ENCODE data around the gene NT5DC3.

- no peak for TF ChIP-seq CTCF (IDR thresholded peaks at IDR 0.05)
- TF ChIP-seq POLR2A (IDR thresholded peaks at IDR 0.05): no peak
- TF ChIP-seq POLR2AphosphoS5 (IDR thresholded peaks at IDR 0.05; ENCODE audit: insufficient read depth in 1 of 2, low read depth in 1 of 2): no peak
Observed at GRCh38 chr12:103864710-103865109, 23.7 kb upstream of the NT5DC3 start.
